Uterus (tissue), 2 donors: ENCODE data around the gene GDE1.

ENCODE experiments used
- POLR2A ChIP-seq, 2 donors: fragments of 450-650 bp; IDR thresholded peaks; one replicate each; pipeline ENCODE4 v1.6.1; 2016; ENCODE audit warnings: antibody characterized with exemption in 2 of 2, mild to moderate bottlenecking in 1 of 2, moderate library complexity in 1 of 2
- TF ChIP-seq, protein P1 (sequence below), 4 experiments: fragments of 200-600 bp in 2 of 4; fragments of 450-650 bp in 2 of 4; sonication (generic) in 2 of 4; IDR thresholded peaks; one replicate each; pipeline ENCODE4 v1.5.1; 2016 to 2019; ENCODE audit warnings: antibody characterized with exemption in 4 of 4, mild to moderate bottlenecking in 2 of 4, moderate library complexity in 1 of 4

DNA sequence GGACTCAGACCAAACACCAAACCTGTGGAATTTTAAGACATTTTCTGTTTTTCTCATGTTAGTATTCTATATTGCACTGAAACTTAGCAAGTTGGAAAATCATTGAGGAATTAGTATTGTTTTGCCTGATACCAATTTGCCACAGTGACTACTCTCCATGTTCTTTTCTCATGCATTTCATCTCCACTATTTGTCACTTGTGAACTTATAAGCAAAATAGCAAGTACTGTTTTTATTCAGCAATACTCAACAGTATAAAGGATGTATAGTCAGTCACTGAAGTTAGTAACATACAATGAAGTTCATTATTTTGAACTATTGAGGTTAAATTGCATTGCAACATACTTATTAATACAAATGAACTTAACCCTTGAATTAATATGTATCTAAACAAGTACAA lies 27.8 kb upstream of the GDE1 start:
- TF ChIP-seq, protein P1, sequence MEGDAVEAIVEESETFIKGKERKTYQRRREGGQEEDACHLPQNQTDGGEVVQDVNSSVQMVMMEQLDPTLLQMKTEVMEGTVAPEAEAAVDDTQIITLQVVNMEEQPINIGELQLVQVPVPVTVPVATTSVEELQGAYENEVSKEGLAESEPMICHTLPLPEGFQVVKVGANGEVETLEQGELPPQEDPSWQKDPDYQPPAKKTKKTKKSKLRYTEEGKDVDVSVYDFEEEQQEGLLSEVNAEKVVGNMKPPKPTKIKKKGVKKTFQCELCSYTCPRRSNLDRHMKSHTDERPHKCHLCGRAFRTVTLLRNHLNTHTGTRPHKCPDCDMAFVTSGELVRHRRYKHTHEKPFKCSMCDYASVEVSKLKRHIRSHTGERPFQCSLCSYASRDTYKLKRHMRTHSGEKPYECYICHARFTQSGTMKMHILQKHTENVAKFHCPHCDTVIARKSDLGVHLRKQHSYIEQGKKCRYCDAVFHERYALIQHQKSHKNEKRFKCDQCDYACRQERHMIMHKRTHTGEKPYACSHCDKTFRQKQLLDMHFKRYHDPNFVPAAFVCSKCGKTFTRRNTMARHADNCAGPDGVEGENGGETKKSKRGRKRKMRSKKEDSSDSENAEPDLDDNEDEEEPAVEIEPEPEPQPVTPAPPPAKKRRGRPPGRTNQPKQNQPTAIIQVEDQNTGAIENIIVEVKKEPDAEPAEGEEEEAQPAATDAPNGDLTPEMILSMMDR (IDR thresholded peaks at IDR 0.05): no peak
- TF ChIP-seq POLR2A (IDR thresholded peaks at IDR 0.05): no peak
